ENCODE data around the gene PHYHIPL.
"Not testable (repeated sequence)": the region's sequence is repeated elsewhere in the genome, so short reads cannot be mapped to it uniquely, and the experiment has no call there.

The PHYHIPL gene

DNA sequence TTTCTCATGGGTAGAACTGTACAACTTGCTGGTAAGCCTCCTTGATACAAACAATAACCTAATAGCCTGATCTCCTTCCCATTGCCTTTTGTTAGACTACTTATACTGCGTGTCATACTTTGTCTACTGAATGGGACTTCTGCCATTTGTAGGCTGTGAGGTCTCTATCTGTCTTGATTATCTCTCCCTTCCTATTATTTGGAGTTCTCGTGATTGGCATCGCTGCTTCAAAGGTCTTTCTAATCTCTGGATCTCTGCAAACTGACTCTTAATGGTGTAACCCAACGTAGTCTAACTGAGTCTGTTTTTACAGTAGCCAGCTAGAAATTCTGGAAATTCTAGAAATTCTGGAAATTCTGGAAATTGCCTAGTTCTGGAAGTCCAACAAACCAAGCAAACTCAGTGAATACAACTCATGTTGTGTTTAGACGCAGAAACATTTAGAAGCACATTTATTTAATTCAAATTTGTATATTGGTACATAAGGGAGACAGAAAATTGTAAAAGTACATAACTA, 29.8 kb downstream of the PHYHIPL start:
- DNase-seq (ENCODE audit: low read depth), result no peak

DNA sequence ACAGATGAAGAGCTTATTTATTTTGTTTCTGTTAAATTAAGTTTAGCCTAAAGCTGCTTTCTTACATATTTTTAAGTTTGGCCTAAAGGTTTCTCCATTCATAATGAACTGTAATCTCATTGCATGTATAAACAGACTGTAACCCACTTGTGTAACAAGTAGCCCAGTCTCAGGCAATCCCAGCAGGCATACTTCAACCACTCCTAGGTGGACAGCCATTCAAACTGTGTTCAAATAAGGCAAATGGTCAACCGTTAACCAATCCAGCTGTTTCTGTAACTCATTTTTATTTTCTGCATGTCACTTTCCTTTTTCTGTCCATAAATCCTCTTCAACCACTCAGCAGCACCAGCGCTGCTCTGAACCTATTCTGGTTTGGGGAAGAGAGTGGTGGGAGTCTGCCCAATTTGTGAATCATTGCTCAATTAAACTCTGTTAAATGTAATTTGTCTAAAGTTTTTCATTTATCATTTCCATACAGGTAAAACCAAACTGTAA, 35.9 kb downstream of the PHYHIPL start:
- no peak for DNase-seq (ENCODE audit: low read depth)

DNA sequence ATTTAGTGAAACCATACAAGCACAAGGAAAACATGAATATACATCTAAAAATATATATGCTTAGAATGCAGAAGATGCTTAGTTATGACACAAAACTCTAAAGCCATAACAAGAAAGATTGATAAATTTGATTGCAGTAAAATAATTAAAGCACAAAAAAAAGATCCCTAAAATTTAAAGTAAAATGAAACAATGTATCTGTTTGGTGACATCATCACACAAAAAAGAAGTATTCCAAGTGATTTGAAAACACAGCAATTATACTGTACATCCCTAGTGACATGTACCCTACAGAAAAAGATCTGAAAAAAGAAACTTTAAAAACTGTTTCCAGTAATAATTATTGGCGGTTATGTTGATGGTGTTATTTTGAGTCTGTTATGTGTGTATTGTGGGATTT, 37.7 kb downstream of the PHYHIPL start:
- DNase-seq (ENCODE audit: low read depth), result no peak

DNA sequence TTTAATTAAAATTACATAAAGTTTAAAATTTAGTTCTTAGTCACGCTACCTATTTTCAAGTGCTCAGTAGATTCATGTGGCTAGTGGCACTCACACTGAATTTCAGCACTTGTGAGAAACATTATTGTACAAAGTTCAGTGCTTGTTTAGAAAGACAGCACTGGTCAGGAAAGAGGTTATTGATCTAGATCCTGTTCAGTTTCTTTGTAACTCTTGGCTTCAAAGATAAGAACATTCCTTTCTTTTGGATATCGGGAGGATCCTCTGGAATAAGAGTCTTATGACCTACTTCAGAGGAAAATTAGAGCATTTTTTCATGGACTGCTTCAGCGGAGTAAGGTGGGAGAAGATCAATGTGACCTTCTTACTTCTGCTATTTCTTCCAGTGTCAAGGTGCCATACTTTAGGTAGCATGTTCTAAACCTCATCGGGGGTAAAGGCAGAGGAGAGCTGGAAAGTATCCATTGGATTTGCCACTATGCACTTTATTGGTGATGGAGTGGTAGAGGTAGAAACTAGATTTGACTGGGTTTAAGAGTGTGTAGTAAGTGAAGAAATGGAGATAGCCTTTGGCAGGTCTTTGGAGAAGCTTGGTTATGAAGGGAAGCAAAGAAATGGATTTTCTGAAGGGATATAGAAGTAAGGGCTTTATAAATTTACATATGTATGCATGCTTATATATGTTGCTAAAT, 39.9 kb downstream of the PHYHIPL start:
- DNase-seq (ENCODE audit: low read depth), result no peak

DNA sequence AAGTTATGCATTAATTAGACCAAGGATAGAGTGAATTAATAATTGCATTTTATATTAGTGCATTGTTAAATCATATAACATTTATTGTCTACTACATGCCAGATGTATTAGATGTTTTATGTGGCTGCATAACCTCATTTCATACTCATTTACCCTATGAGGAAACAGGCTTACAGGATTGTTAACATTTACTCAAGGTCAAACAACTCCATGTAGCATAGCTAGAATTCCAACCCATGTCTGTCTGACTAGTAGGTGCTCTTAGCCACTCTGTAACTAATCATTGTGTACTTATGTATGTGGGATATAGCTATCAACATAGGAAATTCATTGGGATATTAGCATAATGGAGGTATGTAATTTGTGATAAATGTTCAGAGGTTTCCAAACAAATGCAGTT, 46.3 kb downstream of the PHYHIPL start:
- DNase-seq (ENCODE audit: low read depth), result no peak

DNA sequence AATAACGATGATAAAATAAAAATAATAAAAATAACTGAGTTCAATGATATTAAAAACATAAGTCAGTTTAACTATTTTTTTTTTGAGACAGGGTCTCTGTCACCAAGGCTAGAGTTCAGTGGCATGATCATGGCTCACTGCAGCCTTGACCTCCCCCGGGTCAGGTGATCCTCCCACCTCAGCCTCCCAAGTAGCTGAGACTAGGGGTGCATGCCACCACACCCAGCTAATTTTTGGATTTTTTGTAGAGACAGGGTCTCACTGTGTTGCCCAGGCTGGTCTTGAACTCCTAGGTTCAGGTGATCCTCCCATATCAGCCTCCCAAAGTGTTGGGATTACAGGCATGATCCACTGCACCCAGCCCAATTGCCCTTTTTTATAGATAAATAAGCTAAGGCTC, 47.2 kb downstream of the PHYHIPL start:
- DNase-seq (ENCODE audit: low read depth), result not testable (repeated sequence)

DNA sequence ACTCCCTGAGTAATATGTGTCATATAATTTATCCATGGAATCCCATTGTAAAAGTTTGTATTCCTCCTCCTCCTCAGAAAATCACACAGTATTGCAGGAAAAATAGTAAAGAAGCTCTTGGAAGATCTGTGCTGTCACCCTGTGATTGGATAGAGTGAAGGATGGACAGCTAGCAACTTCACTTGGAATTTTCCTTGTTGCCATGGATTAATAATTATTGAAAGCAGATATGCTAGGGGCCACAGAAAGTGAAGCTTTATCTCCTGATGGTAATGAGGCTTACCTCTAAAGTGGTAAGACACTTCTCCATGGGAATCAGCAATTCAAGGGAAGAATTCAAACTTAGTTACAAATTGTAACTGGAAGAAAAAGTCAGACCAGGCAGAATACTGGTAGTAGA, 48.8 kb downstream of the PHYHIPL start:
- no peak for DNase-seq (ENCODE audit: low read depth)

DNA sequence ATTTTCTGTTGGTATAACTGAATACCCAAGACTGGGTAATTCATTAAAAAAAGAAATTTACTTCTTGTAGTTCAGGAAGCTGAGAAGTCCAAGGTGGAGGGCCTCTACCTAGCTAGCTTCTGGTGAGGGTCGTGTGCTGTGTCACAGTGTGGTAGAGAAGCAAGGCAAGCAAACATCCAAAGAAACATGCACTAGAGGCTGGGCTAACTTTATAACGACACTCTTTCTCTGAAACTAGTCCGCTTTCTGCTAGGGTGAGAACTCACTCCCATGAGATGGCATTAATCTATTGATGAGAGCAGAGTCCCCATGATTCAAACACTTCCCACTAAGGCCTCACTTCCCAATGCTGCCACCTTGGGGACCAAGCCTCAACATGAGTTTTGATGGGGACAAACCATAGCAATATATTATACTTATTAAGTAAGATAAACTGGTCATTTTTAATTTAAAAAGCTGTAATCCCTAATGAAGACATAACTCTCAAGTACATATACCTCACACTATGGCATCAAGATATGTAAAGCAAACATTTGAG, 50.8 kb downstream of the PHYHIPL start:
- no peak for DNase-seq (ENCODE audit: low read depth)

DNA sequence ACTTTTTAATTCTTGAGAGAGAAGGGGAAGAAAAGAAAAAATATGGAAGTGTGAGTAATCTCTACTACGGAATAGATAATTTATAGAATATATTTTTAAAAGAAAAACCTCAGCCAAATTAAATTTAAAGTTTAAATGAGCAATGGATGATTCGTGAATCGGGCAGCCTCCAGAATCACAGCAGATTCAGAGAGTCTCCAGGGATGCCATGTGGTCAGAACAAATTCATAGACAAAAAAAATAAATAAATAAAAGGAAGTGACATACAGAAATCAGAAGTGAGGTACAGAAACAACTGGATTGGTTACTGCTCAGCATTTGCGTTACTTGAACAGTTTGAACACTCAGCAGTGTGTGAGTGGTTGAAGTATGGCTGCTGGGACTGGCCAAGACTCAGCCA, 53.0 kb downstream of the PHYHIPL start:
- DNase-seq (ENCODE audit: low read depth), result no peak

DNA sequence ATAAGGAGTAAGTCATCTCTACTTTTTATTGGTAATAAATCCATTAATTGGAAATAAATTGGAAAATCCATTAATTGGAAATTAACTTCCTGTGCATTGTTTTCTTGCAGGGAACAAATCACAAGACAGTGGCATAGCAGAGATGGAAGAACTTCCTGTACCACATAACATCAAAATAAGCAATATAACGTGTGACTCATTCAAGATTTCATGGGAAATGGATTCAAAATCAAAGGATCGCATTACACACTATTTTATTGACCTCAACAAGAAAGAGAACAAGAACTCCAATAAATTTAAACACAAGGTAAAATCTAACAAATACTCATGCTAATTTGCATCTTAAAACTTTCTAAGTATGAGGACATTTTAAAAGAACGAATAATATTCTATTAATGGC, 57.8 kb downstream of the PHYHIPL start:
- DNase-seq (ENCODE audit: low read depth), result no peak

DNA sequence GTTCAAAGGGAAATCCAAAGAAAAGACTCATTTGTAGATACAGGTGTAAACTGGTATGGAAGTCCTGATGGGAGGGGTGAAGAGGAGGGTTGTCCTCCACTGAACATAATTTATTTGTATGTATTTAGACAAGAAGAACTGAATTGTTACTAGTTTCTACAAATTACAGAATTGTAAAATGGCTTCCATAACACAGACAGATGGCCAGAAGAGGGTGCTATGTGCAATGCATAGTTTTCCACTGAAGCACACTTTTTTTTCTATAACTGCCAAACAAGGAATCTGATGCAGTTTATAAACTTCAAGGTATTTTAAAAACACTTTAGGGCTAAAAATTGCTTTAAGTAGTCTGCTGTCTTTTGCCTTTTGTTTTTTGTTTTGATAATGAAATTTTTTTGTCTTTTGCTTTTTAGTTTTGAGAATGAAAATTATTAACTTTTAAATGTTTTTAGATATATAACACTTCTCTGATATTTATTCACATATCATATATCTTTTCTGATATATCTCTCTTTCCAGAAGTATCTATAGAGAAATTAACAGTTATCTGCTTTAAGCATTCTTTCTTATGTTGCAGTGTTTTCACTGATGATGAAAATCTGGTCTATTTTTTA, 58.5 kb downstream of the PHYHIPL start:
- no peak for DNase-seq (ENCODE audit: low read depth)

DNA sequence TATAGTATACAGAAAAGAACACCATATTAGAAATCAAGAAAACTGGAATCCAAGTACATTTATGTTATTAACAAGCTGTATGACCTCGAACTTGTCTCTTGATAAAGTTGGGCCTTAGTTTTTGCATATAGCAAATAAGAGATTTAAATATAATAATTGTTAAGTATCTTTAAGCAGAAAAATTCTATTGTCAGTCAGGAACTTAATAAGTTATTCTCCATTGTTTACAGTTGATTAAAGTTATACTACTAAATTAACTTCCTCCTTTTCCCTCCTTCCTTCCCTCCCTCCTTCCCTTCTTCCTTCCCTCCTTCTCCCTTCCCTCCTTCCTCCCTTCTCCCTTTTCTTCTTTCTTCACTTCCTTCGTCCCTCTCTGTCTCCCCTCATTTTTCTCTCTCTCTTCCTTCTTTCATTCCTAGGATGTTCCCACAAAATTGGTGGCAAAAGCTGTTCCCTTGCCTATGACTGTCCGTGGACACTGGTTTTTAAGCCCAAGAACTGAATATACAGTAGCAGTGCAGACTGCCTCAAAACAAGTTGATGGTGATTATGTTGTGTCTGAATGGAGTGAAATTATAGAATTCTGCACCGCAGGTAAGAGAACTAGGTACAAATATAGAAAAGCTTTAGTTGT, 59.7 kb downstream of the PHYHIPL start:
- DNase-seq (ENCODE audit: low read depth), result no peak

DNA sequence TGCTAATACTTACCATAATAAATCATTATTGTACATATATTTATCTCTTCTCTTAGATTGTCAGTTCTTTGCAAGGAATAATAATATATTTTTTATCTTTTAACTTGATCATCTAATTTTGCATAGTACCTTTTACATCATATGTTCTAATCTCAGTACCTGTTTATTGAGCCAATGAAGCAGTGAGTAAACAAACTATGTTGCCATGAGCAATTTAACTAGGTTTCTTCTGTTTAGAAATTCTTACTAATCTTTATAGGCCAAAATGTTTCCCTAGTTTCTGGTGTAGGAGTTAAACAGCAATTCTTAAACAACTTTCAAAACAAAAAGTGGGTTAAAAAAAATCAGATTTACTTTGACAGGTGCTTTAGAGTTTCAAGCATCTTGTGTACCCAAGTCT, 61.3 kb downstream of the PHYHIPL start:
- no peak for DNase-seq (ENCODE audit: low read depth)

DNA sequence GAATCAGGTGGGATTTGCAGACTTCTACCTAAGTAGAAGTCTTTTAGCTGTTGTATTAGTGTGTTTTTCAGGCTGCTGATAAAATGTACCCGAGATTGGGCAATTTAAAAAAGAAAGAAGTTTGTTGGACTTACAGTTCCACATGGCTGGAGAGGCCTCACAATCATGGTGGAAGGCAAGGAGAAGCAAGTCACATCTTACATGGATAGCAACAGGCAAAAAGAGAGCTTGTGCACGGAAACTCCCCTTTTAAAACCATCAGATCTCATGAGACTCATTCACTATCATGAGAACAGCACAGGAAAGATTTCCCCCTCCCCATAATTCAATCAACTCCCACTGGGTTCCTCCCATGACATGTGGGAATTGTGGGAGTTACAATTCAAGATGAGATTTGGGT, 62.7 kb downstream of the PHYHIPL start:
- DNase-seq (ENCODE audit: low read depth), result not testable (repeated sequence)

DNA sequence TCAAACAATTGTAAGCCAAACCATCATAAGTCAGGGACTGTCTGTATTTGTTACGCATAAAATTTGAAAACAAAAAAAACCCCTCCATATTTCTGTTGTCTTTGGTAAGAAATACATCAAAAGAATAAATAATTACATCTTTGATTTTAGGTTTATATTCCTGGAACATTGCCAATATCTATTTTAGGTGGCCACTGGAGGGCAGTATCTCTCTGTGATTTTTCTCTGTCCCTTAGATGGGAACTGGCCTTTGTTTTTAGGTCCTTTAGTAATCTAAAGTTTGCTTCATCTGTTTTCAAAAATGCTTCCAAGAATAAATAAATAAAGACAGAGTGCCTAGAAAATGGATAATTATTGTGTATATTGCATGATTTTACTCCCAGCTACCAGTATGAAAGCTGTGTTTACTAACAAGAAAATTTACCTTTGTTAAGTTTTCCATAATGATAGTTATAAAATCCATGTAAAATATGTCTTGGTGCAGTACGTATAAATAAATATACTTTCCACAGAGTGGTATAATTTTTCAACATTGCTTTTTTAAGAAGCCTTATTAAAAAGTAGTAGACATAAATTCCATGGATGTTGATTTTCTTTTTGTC, 64.2 kb downstream of the PHYHIPL start:
- DNase-seq (ENCODE audit: low read depth), result no peak

DNA sequence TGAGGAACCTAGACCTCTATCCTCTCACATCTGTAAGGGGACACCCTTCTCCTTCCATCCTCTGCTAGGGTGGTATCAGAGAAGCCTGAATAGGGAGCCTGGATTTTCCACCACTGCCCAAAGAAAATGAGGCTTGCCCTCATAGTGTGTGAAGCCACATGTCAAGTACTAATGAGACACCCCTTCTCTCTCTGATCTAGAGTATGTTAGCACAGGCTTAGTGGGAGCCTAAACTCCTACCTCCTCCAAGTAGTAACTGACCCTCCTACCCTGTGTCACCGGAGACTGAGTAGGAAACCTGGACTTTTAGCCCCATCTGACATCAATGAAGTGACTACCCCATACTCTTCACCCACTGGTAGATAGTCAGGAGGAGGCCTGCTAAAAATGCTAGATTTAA, 65.6 kb downstream of the PHYHIPL start:
- no peak for DNase-seq (ENCODE audit: low read depth)

DNA sequence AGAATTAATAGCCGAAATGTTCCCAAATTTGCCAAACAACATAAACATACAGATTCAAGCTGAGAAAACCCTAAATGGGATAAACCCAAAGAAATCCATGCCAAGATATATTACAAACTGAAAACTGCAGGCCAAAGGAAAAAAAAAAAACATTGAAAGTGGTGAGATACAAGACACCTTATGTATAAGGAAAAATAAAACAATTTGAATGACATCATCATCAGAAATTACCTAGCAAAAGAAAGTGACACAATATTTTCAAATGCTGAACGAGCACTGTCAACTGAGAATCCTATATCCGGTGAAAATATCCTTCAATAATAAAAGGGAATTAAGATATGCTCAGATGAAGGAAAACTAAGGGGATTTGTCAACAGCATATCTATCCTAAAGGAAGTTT, 66.5 kb downstream of the PHYHIPL start:
- no peak for DNase-seq (ENCODE audit: low read depth)

DNA sequence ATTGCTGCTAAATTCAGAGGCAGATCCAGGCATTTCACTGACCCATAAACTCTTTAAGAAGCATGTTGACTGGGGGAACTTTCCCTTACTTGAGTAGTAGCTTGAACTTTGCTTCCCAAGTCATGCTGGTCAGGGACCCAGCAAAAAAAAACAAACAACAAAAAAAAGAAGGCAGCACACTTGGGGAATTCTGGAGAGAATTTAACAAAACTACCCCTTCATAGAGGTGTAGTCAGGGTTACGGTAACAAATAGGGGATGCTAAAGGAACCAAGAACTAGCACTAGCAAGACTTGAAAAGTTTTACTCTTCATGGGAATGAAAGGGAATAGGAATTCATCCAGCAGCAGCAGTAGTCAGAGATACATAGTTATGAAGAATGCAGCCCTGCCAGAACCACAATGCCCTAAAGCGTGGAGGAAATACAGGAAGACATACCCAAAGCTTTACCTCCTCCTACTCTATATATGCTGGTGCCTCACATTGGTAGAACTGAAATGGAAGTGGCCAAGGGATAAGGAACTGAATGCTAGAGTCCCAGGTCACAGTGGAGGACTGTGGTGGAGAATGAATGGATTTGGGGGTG, 67.3 kb downstream of the PHYHIPL start:
- no peak for DNase-seq (ENCODE audit: low read depth)

DNA sequence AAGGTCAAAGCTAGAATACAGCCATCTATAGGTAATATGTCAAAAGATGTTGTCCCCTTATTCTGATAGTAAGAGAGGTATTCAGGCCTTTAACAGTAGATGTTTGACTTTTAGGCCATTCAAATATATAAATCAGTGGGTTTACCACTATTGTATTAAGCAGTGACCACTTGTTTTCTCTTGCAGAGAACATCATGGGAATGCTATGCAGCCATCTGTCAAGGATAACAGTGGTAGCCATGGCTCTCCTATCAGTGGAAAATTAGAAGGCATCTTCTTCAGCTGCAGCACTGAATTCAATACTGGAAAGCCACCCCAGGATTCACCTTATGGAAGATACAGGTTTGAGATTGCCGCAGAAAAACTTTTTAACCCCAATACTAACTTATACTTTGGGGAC, 68.4 kb downstream of the PHYHIPL start:
- no peak for DNase-seq (ENCODE audit: low read depth)

DNA sequence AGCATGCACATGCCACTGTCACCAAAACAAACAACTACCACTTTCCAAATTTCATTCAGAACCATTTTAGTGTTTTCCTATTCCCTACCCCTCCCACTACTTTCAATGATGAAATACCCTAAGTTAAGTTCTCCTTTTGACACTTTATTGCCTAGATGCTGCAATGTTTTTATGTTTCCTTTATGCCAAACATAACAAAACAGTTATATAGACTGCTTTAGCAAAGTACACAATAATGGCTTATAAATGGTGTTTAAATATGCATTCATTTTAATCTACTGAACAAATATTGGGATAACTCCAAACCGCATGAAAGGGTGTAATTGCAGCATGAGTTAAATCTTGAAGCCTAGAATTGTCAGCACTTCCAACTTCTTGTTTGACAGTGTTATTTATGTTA, 69.2 kb downstream of the PHYHIPL start:
- DNase-seq (ENCODE audit: low read depth), result no peak

DNA sequence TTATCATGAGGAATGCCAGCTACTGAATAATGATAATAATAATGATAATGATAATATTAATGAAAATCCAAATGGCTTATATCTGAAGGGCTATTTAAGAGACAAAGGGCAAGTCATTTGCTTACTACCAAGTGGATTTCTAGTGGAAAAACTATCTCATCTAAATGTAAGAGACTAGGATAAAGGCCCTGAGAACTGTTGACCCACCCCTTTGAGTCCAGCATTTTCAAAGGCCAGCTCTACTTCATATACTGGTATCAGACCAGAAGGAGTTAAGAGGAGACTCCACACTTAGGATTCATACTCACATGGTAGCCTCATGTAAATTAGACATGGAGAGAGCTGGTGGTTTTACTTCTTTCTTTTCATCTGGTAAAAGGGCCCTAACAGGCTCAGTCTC, 76.0 kb downstream of the PHYHIPL start:
- no peak for DNase-seq (ENCODE audit: low read depth)

DNA sequence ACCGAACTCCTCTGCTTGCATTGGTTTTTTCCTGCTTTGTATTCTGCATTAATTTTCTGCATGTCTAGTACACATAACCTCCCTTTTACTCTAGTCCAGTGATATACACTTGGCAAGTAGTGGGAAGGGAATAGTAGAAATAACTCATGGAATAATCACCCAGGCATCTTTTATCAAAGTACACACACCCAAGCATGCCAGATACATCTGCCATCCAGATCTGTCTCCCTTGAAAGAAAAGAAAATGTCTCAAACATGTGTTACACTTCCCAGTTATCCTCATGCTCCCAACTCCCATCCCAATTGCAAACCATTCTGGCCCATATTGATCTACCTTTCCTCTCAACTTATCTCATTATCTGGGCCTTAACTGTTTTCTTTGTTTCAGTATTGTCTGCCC, 79.0 kb downstream of the PHYHIPL start:
- DNase-seq (ENCODE audit: low read depth), result no peak

All from activated T-helper 1 cell treated with Interleukin-2 at 50 U/mL for 16 hours (primary cell).